ENCODE data around the gene TULP3.

TULP3 gene

DNA sequence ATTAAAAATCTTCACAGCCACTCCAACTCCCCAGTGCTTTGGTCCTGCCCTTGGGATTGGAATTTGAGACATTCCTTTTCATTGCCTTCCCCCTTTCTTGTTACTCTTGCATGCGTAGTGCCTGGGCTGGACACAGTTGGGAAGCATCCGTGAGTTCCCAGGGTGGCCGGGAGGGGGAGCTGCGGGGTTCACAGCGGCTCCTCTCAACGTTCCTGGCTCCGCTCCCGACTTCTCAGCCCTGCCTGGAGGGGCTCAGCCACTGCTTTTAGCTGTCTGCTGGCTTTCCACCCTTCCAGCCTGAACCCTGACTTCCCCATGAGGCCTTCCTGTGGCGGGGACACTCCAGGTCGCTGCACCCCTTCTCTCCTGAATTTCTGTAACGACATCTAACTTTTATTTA lies 37.1 kb upstream of the TULP3 start:
- peak; percentile 70 for DNase-seq (ENCODE audit: low read depth)
- no peak overlapping the region for H3K4me3 ChIP-seq (ENCODE audit: control insufficient read depth, low read depth, low read length)
- TF ChIP-seq CTCF (conservative IDR thresholded peaks at IDR 0.05; ENCODE audit: control insufficient read depth, insufficient read depth, low read depth, low read length), result peak; percentile 85

DNA sequence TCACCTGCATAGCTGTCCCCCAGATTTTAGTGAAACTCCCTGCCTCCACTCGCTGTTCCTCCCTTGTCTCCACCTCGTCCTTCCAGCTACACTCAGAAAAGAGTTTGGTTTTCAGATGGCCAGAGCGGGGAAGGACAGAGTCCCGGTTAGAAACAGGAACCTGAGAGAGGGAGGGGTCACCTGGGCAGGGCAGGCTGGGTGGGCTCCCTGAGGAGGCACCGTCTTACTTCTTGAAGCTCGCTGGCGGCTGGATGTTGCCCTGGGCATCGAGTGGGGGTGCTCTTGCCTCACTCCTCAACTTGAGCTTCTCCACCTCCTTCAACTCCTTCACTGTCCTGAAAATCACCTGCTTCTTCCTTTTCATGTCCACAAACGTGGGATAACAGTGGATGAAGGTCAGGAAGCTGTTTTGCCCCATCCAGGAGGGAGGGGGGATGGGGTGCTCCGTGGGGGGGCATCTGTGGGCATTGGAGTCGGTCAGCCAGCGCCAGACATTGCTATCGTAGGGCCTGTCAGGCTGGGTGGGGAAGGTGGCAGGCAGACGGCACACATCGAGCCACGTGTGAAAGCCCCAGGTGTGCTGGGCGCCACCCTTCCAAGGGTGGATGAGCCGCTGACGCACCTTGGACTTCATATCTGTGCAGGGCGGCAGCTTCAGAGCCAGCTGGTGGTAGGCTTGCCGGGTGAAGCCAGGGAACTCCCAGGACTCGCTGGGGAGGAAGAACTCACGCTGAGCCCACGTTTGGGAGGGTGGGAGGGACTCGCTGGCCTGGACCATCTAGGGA lies 35.8 kb upstream of the TULP3 start:
- no peak overlapping the region for H3K4me3 ChIP-seq (ENCODE audit: control insufficient read depth, low read depth, low read length)
- TF ChIP-seq CTCF (conservative IDR thresholded peaks at IDR 0.05; ENCODE audit: control insufficient read depth, insufficient read depth, low read depth, low read length), result no peak
- no peak for DNase-seq (ENCODE audit: low read depth)

DNA sequence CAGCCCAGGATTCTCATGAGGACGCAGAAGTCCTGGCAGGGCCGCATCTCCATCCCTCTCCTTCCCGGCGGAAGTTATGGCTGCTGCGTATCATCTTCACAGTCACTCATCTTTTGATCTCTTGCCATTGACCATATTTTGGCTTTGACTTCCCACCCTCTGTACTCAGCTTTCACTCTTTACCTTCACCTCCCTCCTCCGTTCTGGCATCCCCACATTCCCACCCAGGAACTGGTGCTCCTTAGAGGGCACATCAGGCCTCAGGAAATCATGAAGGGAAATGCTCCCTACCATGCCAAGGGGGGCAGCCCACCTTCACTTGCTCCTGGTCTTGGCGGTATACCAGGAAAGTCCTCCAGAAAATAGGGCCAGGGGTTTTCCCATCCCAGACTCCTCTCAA lies 35.1 kb upstream of the TULP3 start:
- no peak for TF ChIP-seq CTCF (conservative IDR thresholded peaks at IDR 0.05; ENCODE audit: control insufficient read depth, insufficient read depth, low read depth, low read length)
- H3K4me3 ChIP-seq (ENCODE audit: control insufficient read depth, low read depth, low read length), result no peak overlapping the region
- DNase-seq (ENCODE audit: low read depth), result no peak

- H3K4me3 ChIP-seq (ENCODE audit: control insufficient read depth, low read depth, low read length), result no peak overlapping the region
- DNase-seq (ENCODE audit: low read depth), result no peak
- TF ChIP-seq CTCF (conservative IDR thresholded peaks at IDR 0.05; ENCODE audit: control insufficient read depth, insufficient read depth, low read depth, low read length), result no peak
Observed at GRCh38 chr12:2856051-2856450, 34.6 kb upstream of the TULP3 start.

DNA sequence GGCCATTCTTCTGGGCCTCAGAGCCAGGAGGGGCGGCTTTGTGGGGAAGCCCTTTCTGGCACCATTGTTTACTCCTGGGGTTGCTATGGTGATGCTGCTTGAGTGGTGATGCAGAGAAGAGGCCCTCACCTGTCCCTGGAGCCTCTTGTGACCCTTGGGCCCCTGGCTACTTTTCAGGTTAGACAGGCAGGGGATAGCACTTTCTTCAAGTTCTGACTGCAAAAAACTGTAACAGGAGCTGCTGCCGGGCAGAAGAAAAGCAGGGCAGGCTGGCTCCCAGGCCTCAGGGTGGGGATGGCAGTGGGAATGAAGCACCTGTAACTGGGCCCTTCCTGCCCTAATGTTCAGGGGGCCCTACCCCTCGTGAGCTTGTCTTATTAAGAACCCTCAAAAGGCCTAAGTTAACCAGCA lies 33.7 kb upstream of the TULP3 start, which contains the start of gene TEX52:
TSS of gene TEX52 (minus strand) at position 19 of the 411 bp plus-strand sequence. CDS start at position 6, 13 bp downstream.
- H3K4me3 ChIP-seq (ENCODE audit: control insufficient read depth, low read depth, low read length), result no peak within 1 kb of the TSS
- no peak for TF ChIP-seq CTCF (conservative IDR thresholded peaks at IDR 0.05; ENCODE audit: control insufficient read depth, insufficient read depth, low read depth, low read length)
- DNase-seq (ENCODE audit: low read depth), result no peak

DNA sequence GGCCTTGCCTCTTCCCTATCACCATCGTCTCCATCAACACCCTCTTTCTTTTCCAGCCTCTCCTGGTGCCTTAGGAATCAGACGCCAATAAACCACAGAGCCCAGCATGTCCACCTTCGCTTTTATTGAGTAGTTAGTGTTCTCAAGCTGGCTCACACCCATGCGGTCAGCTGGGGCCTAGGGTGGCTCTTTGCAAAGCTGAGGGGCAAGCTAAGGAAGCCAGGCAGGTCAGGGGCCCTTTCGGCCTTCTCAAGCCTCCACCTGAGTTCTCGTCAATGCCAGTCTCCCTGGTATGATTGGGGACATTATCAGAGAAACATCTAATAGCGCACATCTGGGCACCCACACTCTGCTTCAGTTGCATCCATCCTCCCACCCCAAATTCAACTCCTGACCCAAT lies 33.1 kb upstream of the TULP3 start:
- no peak for TF ChIP-seq CTCF (conservative IDR thresholded peaks at IDR 0.05; ENCODE audit: control insufficient read depth, insufficient read depth, low read depth, low read length)
- DNase-seq (ENCODE audit: low read depth), result no peak
- H3K4me3 ChIP-seq (ENCODE audit: control insufficient read depth, low read depth, low read length), result no peak overlapping the region
